NOMO-1 (cell line): ENCODE data around the gene CMTM4.
"Not testable (repeated sequence)": the region's sequence is repeated elsewhere in the genome, so short reads cannot be mapped to it uniquely, and the experiment has no call there.

Experiments used
- DNase-seq, 2 experiments: peaks; one replicate each; lab custom pipeline; 2025; ENCODE audit not compliant: unreplicated experiment in 2 of 2; lab: John Stamatoyannopoulos, UW

Gene CMTM4

GRCh38 chr16:66618588-66619375 is 77.8 kb downstream of the CMTM4 start:
- no peak for DNase-seq

GRCh38 chr16:66617728-66618127 is 78.8 kb downstream of the CMTM4 start:
- no peak for DNase-seq

- no peak for DNase-seq
Observed at GRCh38 chr16:66617010-66617434, 79.5 kb downstream of the CMTM4 start.

GRCh38 chr16:66616592-66616991 is 80.0 kb downstream of the CMTM4 start:
- DNase-seq, result no peak

- no peak for DNase-seq
Observed at GRCh38 chr16:66616169-66616568, 80.4 kb downstream of the CMTM4 start.

GRCh38 chr16:66614161-66614802 is 82.3 kb downstream of the CMTM4 start:
- DNase-seq, result no peak

GRCh38 chr16:66612422-66612821 is 84.1 kb downstream of the CMTM4 start:
- no peak for DNase-seq

GRCh38 chr16:66611911-66612310 is 84.6 kb downstream of the CMTM4 start:
- not testable (repeated sequence) for DNase-seq

- no peak for DNase-seq
Observed at GRCh38 chr16:66610111-66610820, 86.3 kb downstream of the CMTM4 start.

- no peak for DNase-seq
Observed at GRCh38 chr16:66609139-66609510, 87.4 kb downstream of the CMTM4 start.

GRCh38 chr16:66608241-66609138 is 88.1 kb downstream of the CMTM4 start:
- DNase-seq, result peak; percentile 58 to 67

- DNase-seq, result no peak
Observed at GRCh38 chr16:66605979-66606751, 90.4 kb downstream of the CMTM4 start.

GRCh38 chr16:66605177-66605978 is 91.2 kb downstream of the CMTM4 start:
- DNase-seq, result no peak

GRCh38 chr16:66604376-66605176 is 92.0 kb downstream of the CMTM4 start, which contains the start of gene CMTM3:
TSS of gene CMTM3 (plus strand) at chr16:66604704. CDS start at chr16:66604806, 102 bp downstream.
- DNase-seq, result peak; percentile 45 to 59

- DNase-seq, result peak; percentile 39 to 84
Observed at GRCh38 chr16:66603537-66604375, 92.8 kb downstream of the CMTM4 start.

GRCh38 chr16:66601471-66601870 is 95.1 kb downstream of the CMTM4 start:
- DNase-seq, result no peak

GRCh38 chr16:66600477-66600876 is 96.1 kb downstream of the CMTM4 start:
- DNase-seq, result no peak
